K562 (cell line): ENCODE results near the gene ARHGEF33.

Experiments used
- RCOR1 ChIP-seq, 2 experiments: IDR thresholded peaks; 2 replicates each; pipeline ENCODE4 v1.6.1; 2012; ENCODE audit warnings: low read depth in 2 of 2, low read length in 2 of 2, borderline replicate concordance in 1 of 2, improper control_type of control experiment in 1 of 2
- THRA ChIP-seq: fragments of 450-650 bp; IDR thresholded peaks from 2 replicates; pipeline ENCODE4 v1.6.1; 2017; ENCODE audit warnings: mild to moderate bottlenecking, moderate library complexity

DNA sequence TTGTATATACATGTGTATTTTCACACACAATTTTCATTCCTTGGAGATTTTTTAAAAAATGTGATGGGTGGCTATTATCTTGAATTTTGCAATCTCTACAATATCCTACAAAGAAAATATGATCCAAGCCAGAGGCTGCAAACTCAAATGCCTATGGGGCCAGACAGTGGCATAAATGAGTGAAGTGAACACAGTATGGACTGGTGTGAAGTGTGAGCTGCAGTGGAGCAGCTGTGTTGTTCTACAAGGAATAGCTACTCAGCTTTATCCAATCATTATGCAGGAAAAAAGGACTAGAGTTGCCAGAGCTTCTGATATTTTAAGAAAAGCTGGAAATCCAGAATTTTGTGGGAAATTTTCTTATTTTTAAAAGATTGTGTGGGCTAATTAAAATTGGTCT lies 62.1 kb downstream of the ARHGEF33 start:
- TF ChIP-seq RCOR1 (IDR thresholded peaks at IDR 0.05; ENCODE audit: borderline replicate concordance in 1 of 2, low read depth in 2 of 2, low read length in 2 of 2) (no peak), THRA (no peak)
